Measurements from ENCODE around the gene TAX1BP3. TPM values are rescaled to one million over a fixed set of nuclear protein-coding genes. Genes with fewer than 3 reads are reported as not detected.

TAX1BP3 gene
- total and polyA plus RNA-seq, 9 of the 15 experiments (the other 6 are each of a cell fraction or from before 2014, with no cell fraction given), result 0.99 to 14.5 (median 6.2) TPM

- no peak for TF ChIP-seq GTF3C2 (IDR thresholded peaks at IDR 0.05; ENCODE audit: borderline replicate concordance, extremely low read depth, insufficient read length)
- TF ChIP-seq, protein P1, sequence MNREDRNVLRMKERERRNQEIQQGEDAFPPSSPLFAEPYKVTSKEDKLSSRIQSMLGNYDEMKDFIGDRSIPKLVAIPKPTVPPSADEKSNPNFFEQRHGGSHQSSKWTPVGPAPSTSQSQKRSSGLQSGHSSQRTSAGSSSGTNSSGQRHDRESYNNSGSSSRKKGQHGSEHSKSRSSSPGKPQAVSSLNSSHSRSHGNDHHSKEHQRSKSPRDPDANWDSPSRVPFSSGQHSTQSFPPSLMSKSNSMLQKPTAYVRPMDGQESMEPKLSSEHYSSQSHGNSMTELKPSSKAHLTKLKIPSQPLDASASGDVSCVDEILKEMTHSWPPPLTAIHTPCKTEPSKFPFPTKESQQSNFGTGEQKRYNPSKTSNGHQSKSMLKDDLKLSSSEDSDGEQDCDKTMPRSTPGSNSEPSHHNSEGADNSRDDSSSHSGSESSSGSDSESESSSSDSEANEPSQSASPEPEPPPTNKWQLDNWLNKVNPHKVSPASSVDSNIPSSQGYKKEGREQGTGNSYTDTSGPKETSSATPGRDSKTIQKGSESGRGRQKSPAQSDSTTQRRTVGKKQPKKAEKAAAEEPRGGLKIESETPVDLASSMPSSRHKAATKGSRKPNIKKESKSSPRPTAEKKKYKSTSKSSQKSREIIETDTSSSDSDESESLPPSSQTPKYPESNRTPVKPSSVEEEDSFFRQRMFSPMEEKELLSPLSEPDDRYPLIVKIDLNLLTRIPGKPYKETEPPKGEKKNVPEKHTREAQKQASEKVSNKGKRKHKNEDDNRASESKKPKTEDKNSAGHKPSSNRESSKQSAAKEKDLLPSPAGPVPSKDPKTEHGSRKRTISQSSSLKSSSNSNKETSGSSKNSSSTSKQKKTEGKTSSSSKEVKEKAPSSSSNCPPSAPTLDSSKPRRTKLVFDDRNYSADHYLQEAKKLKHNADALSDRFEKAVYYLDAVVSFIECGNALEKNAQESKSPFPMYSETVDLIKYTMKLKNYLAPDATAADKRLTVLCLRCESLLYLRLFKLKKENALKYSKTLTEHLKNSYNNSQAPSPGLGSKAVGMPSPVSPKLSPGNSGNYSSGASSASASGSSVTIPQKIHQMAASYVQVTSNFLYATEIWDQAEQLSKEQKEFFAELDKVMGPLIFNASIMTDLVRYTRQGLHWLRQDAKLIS (CRISPR knock-in tag; IDR thresholded peaks at IDR 0.05), result peak; percentile 57; the same call in 1 of the 2 replicates
- TF ChIP-seq CTBP1 (IDR thresholded peaks at IDR 0.05; ENCODE audit: borderline replicate concordance), result 0 out of 2 replicates have a peak, but pooled peaks have one; percentile 7
- TF ChIP-seq LCOR (CRISPR knock-in tag; IDR thresholded peaks at IDR 0.05), result no peak
- no peak for TF ChIP-seq ZNF197 (CRISPR knock-in tag; IDR thresholded peaks at IDR 0.05; ENCODE audit: low read depth)
- peak in 1 of 2 experiments; percentile 55; a peak in 1 of 4 replicates for TF ChIP-seq KDM4B (IDR thresholded peaks at IDR 0.05; ENCODE audit: borderline replicate concordance in 2 of 2, low read depth in 1 of 2)
- TF ChIP-seq KLF1 (tag; IDR thresholded peaks at IDR 0.05), result no peak
- TF ChIP-seq, protein P2, sequence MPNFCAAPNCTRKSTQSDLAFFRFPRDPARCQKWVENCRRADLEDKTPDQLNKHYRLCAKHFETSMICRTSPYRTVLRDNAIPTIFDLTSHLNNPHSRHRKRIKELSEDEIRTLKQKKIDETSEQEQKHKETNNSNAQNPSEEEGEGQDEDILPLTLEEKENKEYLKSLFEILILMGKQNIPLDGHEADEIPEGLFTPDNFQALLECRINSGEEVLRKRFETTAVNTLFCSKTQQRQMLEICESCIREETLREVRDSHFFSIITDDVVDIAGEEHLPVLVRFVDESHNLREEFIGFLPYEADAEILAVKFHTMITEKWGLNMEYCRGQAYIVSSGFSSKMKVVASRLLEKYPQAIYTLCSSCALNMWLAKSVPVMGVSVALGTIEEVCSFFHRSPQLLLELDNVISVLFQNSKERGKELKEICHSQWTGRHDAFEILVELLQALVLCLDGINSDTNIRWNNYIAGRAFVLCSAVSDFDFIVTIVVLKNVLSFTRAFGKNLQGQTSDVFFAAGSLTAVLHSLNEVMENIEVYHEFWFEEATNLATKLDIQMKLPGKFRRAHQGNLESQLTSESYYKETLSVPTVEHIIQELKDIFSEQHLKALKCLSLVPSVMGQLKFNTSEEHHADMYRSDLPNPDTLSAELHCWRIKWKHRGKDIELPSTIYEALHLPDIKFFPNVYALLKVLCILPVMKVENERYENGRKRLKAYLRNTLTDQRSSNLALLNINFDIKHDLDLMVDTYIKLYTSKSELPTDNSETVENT (CRISPR knock-in tag; IDR thresholded peaks at IDR 0.05), result no peak
- no peak for TF ChIP-seq FOXK2 (conservative IDR thresholded peaks at IDR 0.05 in 1 of 2, IDR thresholded peaks at IDR 0.05 in 1 of 2; ENCODE audit: low read depth in 2 of 2)
- no peak for TF ChIP-seq POLR3A (IDR thresholded peaks at IDR 0.05; ENCODE audit: borderline replicate concordance, extremely low read depth, insufficient read depth, insufficient read length)
- no peak for TF ChIP-seq BRCA1 (IDR thresholded peaks at IDR 0.05)
- TF ChIP-seq BRCA1 (CRISPR knock-in tag; IDR thresholded peaks at IDR 0.05), result no peak
- peak; percentile 65; the same call in 1 of the 2 replicates for TF ChIP-seq ETV1 (tag; conservative IDR thresholded peaks at IDR 0.05; ENCODE audit: low read depth)
- peak; percentile 62 for TF ChIP-seq ETV5 (CRISPR knock-in tag; IDR thresholded peaks at IDR 0.05; ENCODE audit: low read depth)
- TF ChIP-seq IRF2 (CRISPR knock-in tag; IDR thresholded peaks at IDR 0.05), result no peak
- no peak for TF ChIP-seq POLR3G (IDR thresholded peaks at IDR 0.05; ENCODE audit: extremely low read depth, insufficient read length, insufficient replicate concordance)
- no peak for TF ChIP-seq HDAC3 (IDR thresholded peaks at IDR 0.05; ENCODE audit: borderline replicate concordance, partially characterized antibody)
- no peak for TF ChIP-seq MEF2D (tag; conservative IDR thresholded peaks at IDR 0.05; ENCODE audit: low read depth)
Measured at GRCh38 chr17:3636154-3636907, 32.0 kb downstream of the TAX1BP3 start, which contains the start of the genes CTNS and SHPK (continued).

All from K562 (cell line).